HepG2 (cell line): ENCODE data around the gene ZNF320. TPM values are rescaled to one million over a fixed set of nuclear protein-coding genes. Genes with fewer than 3 reads are reported as not detected.

Experiments
- ATAC-seq: fragments of 200-7000 bp; cut with Tn5 transposase; 3 replicates; pipeline ENCODE4 v1.9.1; 2020; ENCODE audit warnings: mild to moderate bottlenecking, moderate library complexity
- BruUV-seq: library from RNA; stranded (reverse); fragments of 400-500 nt; replicated peaks from 2 replicates; lab custom pipeline; 2021; lab: Mats Ljungman, UMichigan
- CTCF ChIA-PET: fragments of 300-600 bp; formaldehyde crosslinking; extraction: SDS; loops from one replicate; lab custom pipeline; 2021; ENCODE audit warnings: low total read pairs, inconsistent platforms, low intra/inter-chr PET ratio; lab: Yijun Ruan, JAX
- POLR2A ChIA-PET: fragments of 350-600 bp; sonication (Branson Sonifier 250); formaldehyde crosslinking; loops from one replicate; lab custom pipeline; 2020; ENCODE audit warnings: antibody characterized with exemption, inconsistent platforms; lab: Yijun Ruan, JAX
- DNase-seq: peaks from one replicate; pipeline ENCODE4 v3.0.0-alpha.2; 2015; ENCODE audit warnings: low spot score
- FAIRE-seq: peaks from 3 replicates; lab custom pipeline; 2011; peaks lifted over from hg19 to GRCh38; lab: Jason Lieb, UNC
- H2AFZ ChIP-seq: one replicate; pipeline ENCODE4 v1.6.1; 2011; ENCODE audit warnings: low read length, inconsistent platforms
- H3K27ac ChIP-seq: fragments of 300-600 bp; 3 replicates; pipeline ENCODE4 v1.8.0; 2011; ENCODE audit warnings: mixed run types, mild to moderate bottlenecking, mixed read lengths, low read length, inconsistent platforms; ENCODE audit not compliant: insufficient read depth; ENCODE audit errors: extremely low read length
- H3K27me3 ChIP-seq, 2 experiments: fragments of 200-600 bp in 1 of 2; 2 replicates in 1 of 2; 3 replicates in 1 of 2; pipeline versions ENCODE4 v1.6.0 to v1.8.0; 2011; ENCODE audit warnings: low read length in 2 of 2, mild to moderate bottlenecking in 2 of 2, moderate library complexity in 2 of 2, inconsistent platforms in 1 of 2; ENCODE audit not compliant: insufficient read depth in 2 of 2, control insufficient read depth in 1 of 2
- H3K36me3 ChIP-seq, 2 experiments: fragments of 200-600 bp in 1 of 2; replicated peaks in 1 of 2; 2 replicates in 1 of 2; 3 replicates in 1 of 2; pipeline versions ENCODE4 v1.5.1 to v1.8.0; 2011; ENCODE audit warnings: low read length in 2 of 2, inconsistent platforms in 1 of 2; ENCODE audit not compliant: insufficient read depth in 2 of 2, control insufficient read depth in 1 of 2
- H3K4me1 ChIP-seq: 2 replicates; pipeline ENCODE4 v1.5.1; 2012; ENCODE audit warnings: low read length, inconsistent platforms; ENCODE audit not compliant: insufficient read depth
- H3K4me2 ChIP-seq: 2 replicates; pipeline ENCODE4 v1.6.0; 2011; ENCODE audit warnings: low read depth, low read length, inconsistent platforms
- H3K4me3 ChIP-seq, 3 experiments: fragments of 200-600 bp in 1 of 3; sonication (generic), shearing (Covaris generic) in 1 of 3; replicated peaks in 1 of 3; 2 replicates each; pipeline ENCODE4 v1.5.1; 2011 to 2016; ENCODE audit warnings: low read length in 3 of 3, inconsistent platforms in 2 of 3, low read depth in 2 of 3, mild to moderate bottlenecking in 2 of 3, control low read depth in 1 of 3, mixed read lengths in 1 of 3; ENCODE audit not compliant: insufficient read depth in 1 of 3
- H3K79me2 ChIP-seq: one replicate; pipeline ENCODE4 v1.6.1; 2011; ENCODE audit warnings: low read length, inconsistent platforms; ENCODE audit not compliant: insufficient read depth
- H3K9ac ChIP-seq: 2 replicates; pipeline ENCODE4 v1.6.0; 2011; ENCODE audit warnings: mild to moderate bottlenecking, low read depth, low read length, inconsistent platforms; ENCODE audit not compliant: insufficient read depth
- H3K9me3 ChIP-seq: 2 replicates; pipeline ENCODE4 v1.5.1; 2012; ENCODE audit warnings: mild to moderate bottlenecking, low read length
- H4K20me1 ChIP-seq: 2 replicates; pipeline ENCODE4 v1.6.0; 2011; ENCODE audit warnings: inconsistent platforms, mild to moderate bottlenecking, low read length, moderate library complexity; ENCODE audit not compliant: insufficient read depth
- ATAD3A ChIP-seq: sonication (generic); formaldehyde crosslinking; IDR thresholded peaks from 2 replicates; pipeline ENCODE4 v1.4.0; 2020; ENCODE audit warnings: missing genetic modification reagents
- CC2D1A ChIP-seq: sonication (generic); formaldehyde crosslinking; IDR thresholded peaks from 2 replicates; pipeline ENCODE4 v1.8.1; 2023; ENCODE audit warnings: mild to moderate bottlenecking, missing genetic modification reagents
- CCDC6 ChIP-seq: sonication (generic); formaldehyde crosslinking; IDR thresholded peaks from 2 replicates; pipeline ENCODE4 v1.8.1; 2022; ENCODE audit warnings: mild to moderate bottlenecking, missing genetic modification reagents, moderate library complexity
- ETV5 ChIP-seq: IDR thresholded peaks from 2 replicates; pipeline ENCODE4 v1.6.1; 2018; ENCODE audit warnings: missing biosample characterization, missing genetic modification reagents, inconsistent platforms, borderline replicate concordance
- POLR2G ChIP-seq: fragments of 200-400 bp; formaldehyde crosslinking; IDR thresholded peaks from 2 replicates; pipeline ENCODE4 v1.6.1; 2018; ENCODE audit warnings: mild to moderate bottlenecking, low read depth, low read length, moderate library complexity
- XRCC5 ChIP-seq: fragments of 200-400 bp; formaldehyde crosslinking; optimal IDR thresholded peaks from 2 replicates; pipeline ENCODE3; 2017; ENCODE audit warnings: mild to moderate bottlenecking, low read length
- ZFP1 ChIP-seq: IDR thresholded peaks from 2 replicates; pipeline ENCODE4 v1.6.1; 2016
- ZNF367 ChIP-seq: sonication (generic); formaldehyde crosslinking; IDR thresholded peaks from 2 replicates; pipeline ENCODE4 v1.4.0; 2020; ENCODE audit warnings: missing genetic modification reagents, borderline replicate concordance
- ZNF510 ChIP-seq: sonication (generic); formaldehyde crosslinking; IDR thresholded peaks from 2 replicates; pipeline ENCODE4 v1.4.0; 2020; ENCODE audit warnings: low read depth, mild to moderate bottlenecking, missing genetic modification reagents
- ZNF678 ChIP-seq: sonication (generic); formaldehyde crosslinking; IDR thresholded peaks from 2 replicates; pipeline ENCODE4 v1.4.0; 2020; ENCODE audit warnings: mild to moderate bottlenecking, missing genetic modification reagents
- WGBS: methylation state at CpG from one replicate; pipeline ENCODE4 v1.1.6; 2017; ENCODE audit warnings: low lambda C conversion rate; 5-methylcytosine and 5-hydroxymethylcytosine counted together
- in situ Hi-C: cut with HindIII; loops from 2 replicates; pipeline ENCODE4 v1.10.0; 2017; ENCODE audit warnings: low pct_unique_long_range_greater_than_20kb; ENCODE audit not compliant: extremely low pct_ligation_motif_present
- intact Hi-C: fragments of 100-400 bp; cut with micrococcal nuclease; formaldehyde crosslinking; loops from one replicate; pipeline ENCODE4 v1.10.0; 2022; ENCODE audit not compliant: unreplicated experiment
- polyA plus RNA-seq, 8 experiments: library from polyadenylated mRNA; depleted of rRNA in 3 of 8; stranded (reverse) in 7 of 8; unstranded in 1 of 8; fragments of >200 nt; fragmentation: Illumina TruSeq in 4 of 8; extraction: Trizol in 4 of 8; gene quantifications; 2 replicates each; pipeline versions ENCODE4 v1.2.1 to v1.2.3, GENCODE V29; 2011 to 2016; ENCODE audit warnings: low read depth in 4 of 8, missing spikeins in 1 of 8, mixed read lengths in 1 of 8; ENCODE audit not compliant: insufficient read depth in 1 of 8
- total RNA-seq, 5 experiments: library from RNA; depleted of rRNA; stranded (reverse); fragments of >200 nt; fragmentation: Illumina TruSeq; extraction: Trizol; gene quantifications; 2 replicates each; pipeline ENCODE4 v1.2.3, GENCODE V29; 2016; ENCODE audit warnings: low read depth in 1 of 5
- TF ChIP-seq, protein P1 (sequence below): IDR thresholded peaks from 2 replicates; pipeline ENCODE4 v1.6.1; 2012; ENCODE audit warnings: low read length, improper control_type of control experiment
- TF ChIP-seq, protein P2 (sequence below): sonication (generic); formaldehyde crosslinking; IDR thresholded peaks from 2 replicates; pipeline ENCODE4 v1.4.0; 2020; ENCODE audit warnings: mild to moderate bottlenecking, missing genetic modification reagents
- TF ChIP-seq, protein P3 (sequence below): sonication (generic); formaldehyde crosslinking; IDR thresholded peaks from 2 replicates; pipeline ENCODE4 v1.4.0; 2020; ENCODE audit warnings: missing genetic modification reagents, borderline replicate concordance

The ZNF320 gene
- total and polyA plus RNA-seq, 2 of the 13 experiments (the other 11 are each of a cell fraction or from before 2014, with no cell fraction given), result 0.49 TPM; not detected in 1

- Histone ChIP-seq H3K4me2 (peak overlapping the region; percentile 85), H3K36me3 (no peaks in the 10 kb centered on the region), H3K27me3 (no peaks in the 10 kb centered on the region; a peak in 2 of 5 replicates), H3K4me3 (peak overlapping the region; percentile 75 to 89 (median 79)), H3K79me2 (peaks cover 8% of the 10 kb centered on the region), H3K9ac (peak overlapping the region; percentile 91), H2AFZ (peak overlapping the region; percentile 27), H3K9me3 (no peaks in the 10 kb centered on the region; the same call in 1 of the 2 replicates), H3K4me1 (peaks cover 44% of the 10 kb centered on the region), H3K27ac (peak overlapping the region; percentile 81), H4K20me1 (no peaks in the 10 kb centered on the region)
- ChIA-PET CTCF (no interaction called here), POLR2A (no interaction called here)
- FAIRE-seq (no peak), DNase-seq (peak; percentile 82), ATAC-seq (peak; percentile 94)
- no TSS peak for BruUV-seq
- WGBS, result 6% methylated on average over 8 of the region's 43 CpGs
- intact Hi-C loops, result no loop called here
- in situ Hi-C loops, result no loop called here
- no peak for TF ChIP-seq CC2D1A
- TF ChIP-seq, protein P1, sequence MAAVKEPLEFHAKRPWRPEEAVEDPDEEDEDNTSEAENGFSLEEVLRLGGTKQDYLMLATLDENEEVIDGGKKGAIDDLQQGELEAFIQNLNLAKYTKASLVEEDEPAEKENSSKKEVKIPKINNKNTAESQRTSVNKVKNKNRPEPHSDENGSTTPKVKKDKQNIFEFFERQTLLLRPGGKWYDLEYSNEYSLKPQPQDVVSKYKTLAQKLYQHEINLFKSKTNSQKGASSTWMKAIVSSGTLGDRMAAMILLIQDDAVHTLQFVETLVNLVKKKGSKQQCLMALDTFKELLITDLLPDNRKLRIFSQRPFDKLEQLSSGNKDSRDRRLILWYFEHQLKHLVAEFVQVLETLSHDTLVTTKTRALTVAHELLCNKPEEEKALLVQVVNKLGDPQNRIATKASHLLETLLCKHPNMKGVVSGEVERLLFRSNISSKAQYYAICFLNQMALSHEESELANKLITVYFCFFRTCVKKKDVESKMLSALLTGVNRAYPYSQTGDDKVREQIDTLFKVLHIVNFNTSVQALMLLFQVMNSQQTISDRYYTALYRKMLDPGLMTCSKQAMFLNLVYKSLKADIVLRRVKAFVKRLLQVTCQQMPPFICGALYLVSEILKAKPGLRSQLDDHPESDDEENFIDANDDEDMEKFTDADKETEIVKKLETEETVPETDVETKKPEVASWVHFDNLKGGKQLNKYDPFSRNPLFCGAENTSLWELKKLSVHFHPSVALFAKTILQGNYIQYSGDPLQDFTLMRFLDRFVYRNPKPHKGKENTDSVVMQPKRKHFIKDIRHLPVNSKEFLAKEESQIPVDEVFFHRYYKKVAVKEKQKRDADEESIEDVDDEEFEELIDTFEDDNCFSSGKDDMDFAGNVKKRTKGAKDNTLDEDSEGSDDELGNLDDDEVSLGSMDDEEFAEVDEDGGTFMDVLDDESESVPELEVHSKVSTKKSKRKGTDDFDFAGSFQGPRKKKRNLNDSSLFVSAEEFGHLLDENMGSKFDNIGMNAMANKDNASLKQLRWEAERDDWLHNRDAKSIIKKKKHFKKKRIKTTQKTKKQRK, result no peak
- TF ChIP-seq, protein P2, sequence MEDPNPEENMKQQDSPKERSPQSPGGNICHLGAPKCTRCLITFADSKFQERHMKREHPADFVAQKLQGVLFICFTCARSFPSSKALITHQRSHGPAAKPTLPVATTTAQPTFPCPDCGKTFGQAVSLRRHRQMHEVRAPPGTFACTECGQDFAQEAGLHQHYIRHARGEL (CRISPR knock-in tag), result no peak
- TF ChIP-seq CCDC6, result no peak
- TF ChIP-seq ATAD3A, result no peak
- TF ChIP-seq ZNF510 (CRISPR knock-in tag), result no peak
- peak; percentile 92 for TF ChIP-seq POLR2G
- TF ChIP-seq ZNF678 (CRISPR knock-in tag), result no peak
- TF ChIP-seq, protein P3, sequence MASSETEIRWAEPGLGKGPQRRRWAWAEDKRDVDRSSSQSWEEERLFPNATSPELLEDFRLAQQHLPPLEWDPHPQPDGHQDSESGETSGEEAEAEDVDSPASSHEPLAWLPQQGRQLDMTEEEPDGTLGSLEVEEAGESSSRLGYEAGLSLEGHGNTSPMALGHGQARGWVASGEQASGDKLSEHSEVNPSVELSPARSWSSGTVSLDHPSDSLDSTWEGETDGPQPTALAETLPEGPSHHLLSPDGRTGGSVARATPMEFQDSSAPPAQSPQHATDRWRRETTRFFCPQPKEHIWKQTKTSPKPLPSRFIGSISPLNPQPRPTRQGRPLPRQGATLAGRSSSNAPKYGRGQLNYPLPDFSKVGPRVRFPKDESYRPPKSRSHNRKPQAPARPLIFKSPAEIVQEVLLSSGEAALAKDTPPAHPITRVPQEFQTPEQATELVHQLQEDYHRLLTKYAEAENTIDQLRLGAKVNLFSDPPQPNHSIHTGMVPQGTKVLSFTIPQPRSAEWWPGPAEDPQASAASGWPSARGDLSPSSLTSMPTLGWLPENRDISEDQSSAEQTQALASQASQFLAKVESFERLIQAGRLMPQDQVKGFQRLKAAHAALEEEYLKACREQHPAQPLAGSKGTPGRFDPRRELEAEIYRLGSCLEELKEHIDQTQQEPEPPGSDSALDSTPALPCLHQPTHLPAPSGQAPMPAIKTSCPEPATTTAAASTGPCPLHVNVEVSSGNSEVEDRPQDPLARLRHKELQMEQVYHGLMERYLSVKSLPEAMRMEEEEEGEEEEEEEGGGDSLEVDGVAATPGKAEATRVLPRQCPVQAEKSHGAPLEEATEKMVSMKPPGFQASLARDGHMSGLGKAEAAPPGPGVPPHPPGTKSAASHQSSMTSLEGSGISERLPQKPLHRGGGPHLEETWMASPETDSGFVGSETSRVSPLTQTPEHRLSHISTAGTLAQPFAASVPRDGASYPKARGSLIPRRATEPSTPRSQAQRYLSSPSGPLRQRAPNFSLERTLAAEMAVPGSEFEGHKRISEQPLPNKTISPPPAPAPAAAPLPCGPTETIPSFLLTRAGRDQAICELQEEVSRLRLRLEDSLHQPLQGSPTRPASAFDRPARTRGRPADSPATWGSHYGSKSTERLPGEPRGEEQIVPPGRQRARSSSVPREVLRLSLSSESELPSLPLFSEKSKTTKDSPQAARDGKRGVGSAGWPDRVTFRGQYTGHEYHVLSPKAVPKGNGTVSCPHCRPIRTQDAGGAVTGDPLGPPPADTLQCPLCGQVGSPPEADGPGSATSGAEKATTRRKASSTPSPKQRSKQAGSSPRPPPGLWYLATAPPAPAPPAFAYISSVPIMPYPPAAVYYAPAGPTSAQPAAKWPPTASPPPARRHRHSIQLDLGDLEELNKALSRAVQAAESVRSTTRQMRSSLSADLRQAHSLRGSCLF (CRISPR knock-in tag), result no peak
- TF ChIP-seq ETV5 (CRISPR knock-in tag), result peak; percentile 72; the same call in 1 of the 2 replicates
- no peak for TF ChIP-seq XRCC5
- TF ChIP-seq ZNF367 (CRISPR knock-in tag), result no peak
- TF ChIP-seq ZFP1, result no peak
These were observed 45.1 kb upstream of the ZNF320 start for GRCh38 chr19:52942386-52943133.
